ENCODE data around the gene ATL2.

DNA sequence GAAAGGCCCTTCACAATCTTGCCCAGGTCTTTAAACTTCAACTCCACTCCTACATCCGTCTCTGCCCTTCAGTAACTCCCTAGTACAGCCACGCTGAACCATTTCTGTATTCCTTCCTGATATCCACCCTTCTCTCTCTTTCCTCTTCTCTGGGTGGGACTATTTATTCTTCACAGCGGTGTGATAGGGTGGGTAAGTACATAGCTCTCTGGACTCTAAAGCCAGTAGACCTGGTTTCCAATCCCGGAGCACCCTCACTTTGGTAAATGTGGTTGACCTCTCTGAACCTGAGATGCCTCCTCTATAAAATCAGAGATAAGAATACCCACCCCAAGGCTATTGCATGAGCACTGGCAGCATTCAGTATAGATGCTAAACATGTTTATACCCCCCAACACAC is 86.7 kb downstream of the ATL2 start:
- TF ChIP-seq, protein P1, sequence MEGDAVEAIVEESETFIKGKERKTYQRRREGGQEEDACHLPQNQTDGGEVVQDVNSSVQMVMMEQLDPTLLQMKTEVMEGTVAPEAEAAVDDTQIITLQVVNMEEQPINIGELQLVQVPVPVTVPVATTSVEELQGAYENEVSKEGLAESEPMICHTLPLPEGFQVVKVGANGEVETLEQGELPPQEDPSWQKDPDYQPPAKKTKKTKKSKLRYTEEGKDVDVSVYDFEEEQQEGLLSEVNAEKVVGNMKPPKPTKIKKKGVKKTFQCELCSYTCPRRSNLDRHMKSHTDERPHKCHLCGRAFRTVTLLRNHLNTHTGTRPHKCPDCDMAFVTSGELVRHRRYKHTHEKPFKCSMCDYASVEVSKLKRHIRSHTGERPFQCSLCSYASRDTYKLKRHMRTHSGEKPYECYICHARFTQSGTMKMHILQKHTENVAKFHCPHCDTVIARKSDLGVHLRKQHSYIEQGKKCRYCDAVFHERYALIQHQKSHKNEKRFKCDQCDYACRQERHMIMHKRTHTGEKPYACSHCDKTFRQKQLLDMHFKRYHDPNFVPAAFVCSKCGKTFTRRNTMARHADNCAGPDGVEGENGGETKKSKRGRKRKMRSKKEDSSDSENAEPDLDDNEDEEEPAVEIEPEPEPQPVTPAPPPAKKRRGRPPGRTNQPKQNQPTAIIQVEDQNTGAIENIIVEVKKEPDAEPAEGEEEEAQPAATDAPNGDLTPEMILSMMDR (IDR thresholded peaks at IDR 0.05; ENCODE audit: borderline replicate concordance, extremely low read depth, low read length, poor library complexity, severe bottlenecking): no peak
- TF ChIP-seq EZH2 (IDR thresholded peaks at IDR 0.05; ENCODE audit: borderline replicate concordance, low read depth, low read length, severe bottlenecking): no peak

Data from DND-41 (cell line).